SK-N-SH (cell line): ENCODE measurements around the gene SLC6A2. TPM values are rescaled to one million over a fixed set of nuclear protein-coding genes. Genes with fewer than 3 reads are reported as not detected.

ENCODE experiments used
- CTCF ChIA-PET: fragments of 300-600, 350-600 bp; formaldehyde crosslinking; extraction: SDS; loops from one replicate; lab custom pipeline; 2021; lab: Yijun Ruan, JAX
- POLR2A ChIA-PET: fragments of 350-600 bp; sonication (Branson Sonifier 250); formaldehyde crosslinking; extraction: SDS; loops from one replicate; lab custom pipeline; 2020; ENCODE audit warnings: antibody characterized with exemption, inconsistent platforms; lab: Yijun Ruan, JAX
- DNase-seq: peaks from one replicate; pipeline ENCODE4 v3.0.0; 2012
- H2AFZ ChIP-seq: fragments of 200-600 bp; sonication (generic); 2 replicates; pipeline ENCODE4 v1.8.1; 2016; ENCODE audit warnings: antibody characterized with exemption, mild to moderate bottlenecking, low read depth
- H3F3A ChIP-seq: fragments of 200-600 bp; sonication (generic); replicated peaks from 2 replicates; pipeline ENCODE3; 2016; ENCODE audit warnings: antibody characterized with exemption, mild to moderate bottlenecking; ENCODE audit not compliant: insufficient read depth
- H3K27ac ChIP-seq, 2 experiments: fragments of 200-500 bp in 1 of 2; fragments of 200-600 bp in 1 of 2; sonication (Bioruptor generic) in 1 of 2; sonication (generic), shearing (Covaris generic) in 1 of 2; 2 replicates each; pipeline versions ENCODE4 v1.5.1 to v1.6.1; 2014 to 2016; ENCODE audit warnings: low read depth in 2 of 2, inconsistent platforms in 1 of 2, low read length in 1 of 2, mild to moderate bottlenecking in 1 of 2, mixed read lengths in 1 of 2
- H3K27me3 ChIP-seq: fragments of 200-600 bp; sonication (generic), shearing (Covaris generic); 2 replicates; pipeline ENCODE4 v1.6.1; 2016; ENCODE audit warnings: mixed run types; ENCODE audit not compliant: insufficient read depth
- H3K36me3 ChIP-seq, 2 experiments: fragments of 200-500 bp in 1 of 2; fragments of 200-600 bp in 1 of 2; sonication (Bioruptor generic) in 1 of 2; sonication (generic) in 1 of 2; replicated peaks in 1 of 2; 2 replicates each; pipeline versions ENCODE3 to v1.5.1; 2014 to 2016; ENCODE audit warnings: low read length in 1 of 2, mild to moderate bottlenecking in 1 of 2; ENCODE audit not compliant: insufficient read depth in 2 of 2, control insufficient read depth in 1 of 2
- H3K4me1 ChIP-seq, 2 experiments: fragments of 200-500 bp in 1 of 2; fragments of 200-600 bp in 1 of 2; sonication (Bioruptor generic) in 1 of 2; sonication (generic), shearing (Covaris generic) in 1 of 2; 2 replicates each; pipeline versions ENCODE4 v1.5.1 to v1.6.1; 2014 to 2016; ENCODE audit warnings: low read depth in 1 of 2, low read length in 1 of 2, mixed run types in 1 of 2; ENCODE audit not compliant: insufficient read depth in 2 of 2, control insufficient read depth in 1 of 2
- H3K4me2 ChIP-seq: fragments of 200-600 bp; sonication (generic), shearing (Covaris generic); 2 replicates; pipeline ENCODE4 v1.6.1; 2017; ENCODE audit warnings: mixed run types
- H3K4me3 ChIP-seq, 2 experiments: fragments of 200-500 bp in 1 of 2; fragments of 200-600 bp in 1 of 2; sonication (Bioruptor generic) in 1 of 2; sonication (generic), shearing (Covaris generic) in 1 of 2; 2 replicates each; pipeline versions ENCODE4 v1.5.1 to v1.8.1; 2014 to 2016; ENCODE audit warnings: low read depth in 2 of 2, inconsistent platforms in 1 of 2, low read length in 1 of 2, mild to moderate bottlenecking in 1 of 2, mixed read lengths in 1 of 2, moderate library complexity in 1 of 2
- H3K79me2 ChIP-seq: fragments of 200-600 bp; sonication (generic); 2 replicates; pipeline ENCODE4 v1.8.1; 2017; ENCODE audit warnings: mild to moderate bottlenecking; ENCODE audit not compliant: insufficient read depth
- H3K9ac ChIP-seq: fragments of 200-600 bp; sonication (generic); 2 replicates; pipeline ENCODE4 v1.6.1; 2017; ENCODE audit warnings: mixed run types
- H3K9me2 ChIP-seq: fragments of 200-600 bp; sonication (generic); 2 replicates; pipeline ENCODE4 v1.6.1; 2017; ENCODE audit warnings: mixed run types
- H3K9me3 ChIP-seq: fragments of 200-600 bp; sonication (generic); 2 replicates; pipeline ENCODE4 v1.6.1; 2017; ENCODE audit warnings: mixed run types, mild to moderate bottlenecking, moderate library complexity
- H4K20me1 ChIP-seq: fragments of 200-600 bp; sonication (generic); 2 replicates; pipeline ENCODE4 v1.6.1; 2017; ENCODE audit warnings: mild to moderate bottlenecking, mixed run types; ENCODE audit not compliant: insufficient read depth
- ELF1 ChIP-seq: IDR thresholded peaks from 2 replicates; pipeline ENCODE4 v1.4.0; 2012
- EP300 ChIP-seq, 2 experiments: IDR thresholded peaks; 2 replicates each; pipeline versions ENCODE4 v1.4.0 to v1.6.1; 2012; ENCODE audit warnings: borderline replicate concordance in 1 of 2, low read depth in 1 of 2, low read length in 1 of 2
- FOSL2 ChIP-seq: IDR thresholded peaks from 2 replicates; pipeline ENCODE4 v1.4.0; 2012; ENCODE audit warnings: low read depth, mild to moderate bottlenecking, moderate library complexity, borderline replicate concordance
- FOXM1 ChIP-seq: IDR thresholded peaks from 2 replicates; pipeline ENCODE4 v1.4.0; 2012; ENCODE audit warnings: low read depth, mild to moderate bottlenecking
- GABPA ChIP-seq: IDR thresholded peaks from 2 replicates; pipeline ENCODE4 v1.4.0; 2012; ENCODE audit warnings: low read depth, mild to moderate bottlenecking
- MXI1 ChIP-seq: IDR thresholded peaks from 2 replicates; pipeline ENCODE4 v1.6.1; 2012; ENCODE audit warnings: mild to moderate bottlenecking, low read depth, low read length, improper control_type of control experiment
- NFIC ChIP-seq: IDR thresholded peaks from 2 replicates; pipeline ENCODE4 v1.4.0; 2012; ENCODE audit warnings: borderline replicate concordance
- RCOR1 ChIP-seq: fragments of 150-350 bp; IDR thresholded peaks from 2 replicates; pipeline ENCODE4 v1.6.1; 2017; ENCODE audit warnings: antibody characterized with exemption, low read length
- SIN3A ChIP-seq: IDR thresholded peaks from 2 replicates; pipeline ENCODE4 v1.6.1; 2012; ENCODE audit warnings: low read depth, mild to moderate bottlenecking, low read length, moderate library complexity, borderline replicate concordance
- SMC3 ChIP-seq: IDR thresholded peaks from 2 replicates; pipeline ENCODE4 v1.6.1; 2012; ENCODE audit warnings: low read depth, low read length, improper control_type of control experiment
- TCF12 ChIP-seq: IDR thresholded peaks from 2 replicates; pipeline ENCODE4 v1.4.0; 2012
- TEAD4 ChIP-seq: IDR thresholded peaks from 2 replicates; pipeline ENCODE4 v1.4.0; 2012; ENCODE audit warnings: mild to moderate bottlenecking, borderline replicate concordance; ENCODE audit not compliant: insufficient read depth
- WGBS: methylation state at CpG from one replicate; pipeline ENCODE4 v1.1.6; 2017; ENCODE audit warnings: low lambda C conversion rate; 5-methylcytosine and 5-hydroxymethylcytosine counted together
- polyA plus RNA-seq, 3 experiments: library from polyadenylated mRNA; depleted of rRNA; stranded (reverse); fragments of >200 nt; gene quantifications; 2 replicates each; pipeline ENCODE4 v1.2.3, GENCODE V29; 2012
- TF ChIP-seq, protein P1 (sequence below): fragments of 150-350 bp; IDR thresholded peaks from 2 replicates; pipeline ENCODE4 v1.6.1; 2016; ENCODE audit warnings: mild to moderate bottlenecking, low read depth, low read length
- TF ChIP-seq, protein P2 (sequence below): fragments of 150-350 bp; IDR thresholded peaks from 2 replicates; pipeline ENCODE4 v1.6.1; 2017; ENCODE audit warnings: antibody characterized with exemption, low read length, low read depth, borderline replicate concordance
- TF ChIP-seq, protein P3 (sequence below): IDR thresholded peaks from 2 replicates; pipeline ENCODE4 v1.4.0; 2012; ENCODE audit warnings: low read depth
- TF ChIP-seq, protein P4 (sequence below): IDR thresholded peaks from 2 replicates; pipeline ENCODE4 v1.6.1; 2012; ENCODE audit warnings: mild to moderate bottlenecking, low read depth, low read length, moderate library complexity
- TF ChIP-seq, protein P5 (sequence below): IDR thresholded peaks from 2 replicates; pipeline ENCODE4; 2012

Gene SLC6A2
- polyA plus RNA-seq, 1 of the 3 experiments (the other 2 are of a cell fraction): 3.3 TPM

DNA sequence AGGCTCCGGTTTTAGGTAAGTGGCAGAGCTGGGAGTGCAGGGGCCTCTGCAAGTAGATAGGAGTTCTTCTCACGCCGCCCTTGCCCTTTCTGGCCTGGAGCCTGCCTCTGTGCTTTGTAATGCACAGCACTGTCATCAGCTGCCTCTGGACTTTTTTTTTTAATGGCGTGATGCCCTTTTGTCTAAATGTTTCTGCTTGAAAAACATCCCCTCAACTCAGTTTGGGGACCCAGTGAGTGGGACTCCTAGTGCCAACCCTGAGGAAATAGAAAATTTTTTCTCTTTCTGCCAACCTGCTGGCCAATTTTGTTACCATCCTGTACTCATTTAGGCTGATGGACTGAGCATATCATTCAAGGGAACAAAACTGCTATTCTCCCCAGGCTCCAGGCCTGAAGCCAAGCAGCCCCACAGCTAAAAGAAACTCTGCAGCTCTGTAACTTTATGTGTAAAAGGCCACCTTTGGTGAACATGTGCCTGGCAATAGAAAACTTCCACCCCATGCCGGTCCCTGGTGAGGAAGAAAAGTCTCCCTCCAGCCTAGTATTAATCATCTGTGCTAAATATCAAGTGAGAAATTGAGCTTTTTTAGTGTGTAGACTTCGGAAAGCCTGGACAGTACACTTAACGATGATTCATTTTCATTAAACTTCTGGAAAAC is 22.5 kb downstream of the SLC6A2 start:
- H4K20me1 ChIP-seq: no peaks in the 10 kb centered on the region
- no peaks in the 10 kb centered on the region for H3K27me3 ChIP-seq
- no peak overlapping the region for H3K4me3 ChIP-seq
- no peaks in the 10 kb centered on the region for H3K79me2 ChIP-seq
- TF ChIP-seq, protein P1, sequence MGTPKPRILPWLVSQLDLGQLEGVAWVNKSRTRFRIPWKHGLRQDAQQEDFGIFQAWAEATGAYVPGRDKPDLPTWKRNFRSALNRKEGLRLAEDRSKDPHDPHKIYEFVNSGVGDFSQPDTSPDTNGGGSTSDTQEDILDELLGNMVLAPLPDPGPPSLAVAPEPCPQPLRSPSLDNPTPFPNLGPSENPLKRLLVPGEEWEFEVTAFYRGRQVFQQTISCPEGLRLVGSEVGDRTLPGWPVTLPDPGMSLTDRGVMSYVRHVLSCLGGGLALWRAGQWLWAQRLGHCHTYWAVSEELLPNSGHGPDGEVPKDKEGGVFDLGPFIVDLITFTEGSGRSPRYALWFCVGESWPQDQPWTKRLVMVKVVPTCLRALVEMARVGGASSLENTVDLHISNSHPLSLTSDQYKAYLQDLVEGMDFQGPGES: no peak
- TF ChIP-seq MXI1 (no peak), SIN3A (no peak), TEAD4 (no peak), GABPA (no peak), NFIC (no peak), RCOR1 (no peak), TCF12 (no peak), SMC3 (no peak), ELF1 (no peak), FOSL2 (no peak), EP300 (IDR thresholded peaks at IDR 0.05; ENCODE audit: borderline replicate concordance in 1 of 2, low read depth in 1 of 2, low read length in 1 of 2) (no peak), FOXM1 (no peak)
- TF ChIP-seq, protein P2, sequence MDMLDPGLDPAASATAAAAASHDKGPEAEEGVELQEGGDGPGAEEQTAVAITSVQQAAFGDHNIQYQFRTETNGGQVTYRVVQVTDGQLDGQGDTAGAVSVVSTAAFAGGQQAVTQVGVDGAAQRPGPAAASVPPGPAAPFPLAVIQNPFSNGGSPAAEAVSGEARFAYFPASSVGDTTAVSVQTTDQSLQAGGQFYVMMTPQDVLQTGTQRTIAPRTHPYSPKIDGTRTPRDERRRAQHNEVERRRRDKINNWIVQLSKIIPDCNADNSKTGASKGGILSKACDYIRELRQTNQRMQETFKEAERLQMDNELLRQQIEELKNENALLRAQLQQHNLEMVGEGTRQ: no peak
- TF ChIP-seq, protein P3, sequence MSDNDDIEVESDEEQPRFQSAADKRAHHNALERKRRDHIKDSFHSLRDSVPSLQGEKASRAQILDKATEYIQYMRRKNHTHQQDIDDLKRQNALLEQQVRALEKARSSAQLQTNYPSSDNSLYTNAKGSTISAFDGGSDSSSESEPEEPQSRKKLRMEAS: no peak
- TF ChIP-seq, protein P4, sequence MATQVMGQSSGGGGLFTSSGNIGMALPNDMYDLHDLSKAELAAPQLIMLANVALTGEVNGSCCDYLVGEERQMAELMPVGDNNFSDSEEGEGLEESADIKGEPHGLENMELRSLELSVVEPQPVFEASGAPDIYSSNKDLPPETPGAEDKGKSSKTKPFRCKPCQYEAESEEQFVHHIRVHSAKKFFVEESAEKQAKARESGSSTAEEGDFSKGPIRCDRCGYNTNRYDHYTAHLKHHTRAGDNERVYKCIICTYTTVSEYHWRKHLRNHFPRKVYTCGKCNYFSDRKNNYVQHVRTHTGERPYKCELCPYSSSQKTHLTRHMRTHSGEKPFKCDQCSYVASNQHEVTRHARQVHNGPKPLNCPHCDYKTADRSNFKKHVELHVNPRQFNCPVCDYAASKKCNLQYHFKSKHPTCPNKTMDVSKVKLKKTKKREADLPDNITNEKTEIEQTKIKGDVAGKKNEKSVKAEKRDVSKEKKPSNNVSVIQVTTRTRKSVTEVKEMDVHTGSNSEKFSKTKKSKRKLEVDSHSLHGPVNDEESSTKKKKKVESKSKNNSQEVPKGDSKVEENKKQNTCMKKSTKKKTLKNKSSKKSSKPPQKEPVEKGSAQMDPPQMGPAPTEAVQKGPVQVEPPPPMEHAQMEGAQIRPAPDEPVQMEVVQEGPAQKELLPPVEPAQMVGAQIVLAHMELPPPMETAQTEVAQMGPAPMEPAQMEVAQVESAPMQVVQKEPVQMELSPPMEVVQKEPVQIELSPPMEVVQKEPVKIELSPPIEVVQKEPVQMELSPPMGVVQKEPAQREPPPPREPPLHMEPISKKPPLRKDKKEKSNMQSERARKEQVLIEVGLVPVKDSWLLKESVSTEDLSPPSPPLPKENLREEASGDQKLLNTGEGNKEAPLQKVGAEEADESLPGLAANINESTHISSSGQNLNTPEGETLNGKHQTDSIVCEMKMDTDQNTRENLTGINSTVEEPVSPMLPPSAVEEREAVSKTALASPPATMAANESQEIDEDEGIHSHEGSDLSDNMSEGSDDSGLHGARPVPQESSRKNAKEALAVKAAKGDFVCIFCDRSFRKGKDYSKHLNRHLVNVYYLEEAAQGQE: no peak
- TF ChIP-seq, protein P5, sequence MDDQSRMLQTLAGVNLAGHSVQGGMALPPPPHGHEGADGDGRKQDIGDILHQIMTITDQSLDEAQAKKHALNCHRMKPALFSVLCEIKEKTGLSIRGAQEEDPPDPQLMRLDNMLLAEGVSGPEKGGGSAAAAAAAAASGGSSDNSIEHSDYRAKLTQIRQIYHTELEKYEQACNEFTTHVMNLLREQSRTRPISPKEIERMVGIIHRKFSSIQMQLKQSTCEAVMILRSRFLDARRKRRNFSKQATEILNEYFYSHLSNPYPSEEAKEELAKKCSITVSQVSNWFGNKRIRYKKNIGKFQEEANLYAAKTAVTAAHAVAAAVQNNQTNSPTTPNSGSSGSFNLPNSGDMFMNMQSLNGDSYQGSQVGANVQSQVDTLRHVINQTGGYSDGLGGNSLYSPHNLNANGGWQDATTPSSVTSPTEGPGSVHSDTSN: no peak
- no peaks in the 10 kb centered on the region for H3F3A ChIP-seq
- H2AFZ ChIP-seq: no peak overlapping the region
- WGBS: 33% methylated on average over 7 of the region's 7 CpGs
- no peak overlapping the region for H3K9ac ChIP-seq
- H3K4me2 ChIP-seq: no peak overlapping the region
- no peaks in the 10 kb centered on the region for H3K9me2 ChIP-seq
- DNase-seq: no peak
- ChIA-PET POLR2A (interaction anchor here (0.8 kb wide), 1 partner anchor 9 kb away, joined by 3 read pairs; no protein-coding TSS in a partner anchor), CTCF (interaction anchor here (1.9 to 4.2 kb wide), 3 partner anchors 12 to 186 kb away, joined by 4 to 15 read pairs (median 10); no protein-coding TSS in a partner anchor)
- no peaks in the 10 kb centered on the region for H3K9me3 ChIP-seq
- no peak overlapping the region for H3K27ac ChIP-seq
- H3K4me1 ChIP-seq: peaks cover 0 to 11% of the 10 kb centered on the region in 2 experiments; a peak in 1 of 4 replicates
- peaks cover 0 to 7% of the 10 kb centered on the region in 2 experiments for H3K36me3 ChIP-seq
